ENCODE data around the gene ACOT7.
"Not testable (repeated sequence)": the region's sequence is repeated elsewhere in the genome, so short reads cannot be mapped to it uniquely, and the experiment has no call there.

Gene ACOT7

GRCh38 chr1:6219641-6220040 lies 173.9 kb downstream of the ACOT7 start:
- DNase-seq, result not testable (repeated sequence)

GRCh38 chr1:6218375-6219164 lies 175.0 kb downstream of the ACOT7 start:
- no peak for DNase-seq

Measured in stimulated activated CD4-positive, alpha-beta T cell treated with anti-CD3 and anti-CD28 coated beads, Interleukin-15, amount 100 ng/mL, for 24 hours (primary cell).